Breast epithelium (tissue), 4 donors: Measurements from ENCODE around the gene ZBTB45. TPM values are rescaled to one million over a fixed set of nuclear protein-coding genes. Genes with fewer than 3 reads are reported as not detected.
"Not testable (repeated sequence)": the region's sequence is repeated elsewhere in the genome, so short reads cannot be mapped to it uniquely, and the experiment has no call there.

Experiments used
- DNase-seq, 2 donors: peaks; one replicate each; pipeline ENCODE4 v3.0.0-alpha.2; 2019; ENCODE audit warnings: low spot score in 2 of 2
- H3K27ac ChIP-seq, 2 donors: fragments of 200-600 bp; sonication (generic) in 1 of 2; one replicate each; pipeline ENCODE4 v1.5.1; 2016 to 2019; ENCODE audit warnings: mild to moderate bottlenecking in 1 of 2
- H3K27me3 ChIP-seq, 2 donors: fragments of 200-600 bp; sonication (generic) in 1 of 2; one replicate each; pipeline versions ENCODE4 v1.5.1 to v1.6.0; 2017 to 2019; ENCODE audit warnings: control low read depth in 1 of 2, mild to moderate bottlenecking in 1 of 2
- H3K36me3 ChIP-seq: fragments of 200-600 bp; one replicate; pipeline ENCODE4 v1.5.1; 2019
- H3K4me1 ChIP-seq, 2 donors: fragments of 200-600 bp; sonication (generic); one replicate each; pipeline ENCODE4 v1.5.1; 2016 to 2019; ENCODE audit warnings: control low read depth in 1 of 2
- H3K4me3 ChIP-seq, 3 donors: fragments of 200-600 bp; sonication (generic); 1 replicate in 2 of 3; 2 replicates in 1 of 3; pipeline ENCODE4 v1.5.1; 2016 to 2019; ENCODE audit warnings: mild to moderate bottlenecking in 3 of 3, moderate library complexity in 2 of 3
- H3K9me3 ChIP-seq, 2 donors: fragments of 200-600 bp; sonication (generic) in 1 of 2; one replicate each; pipeline ENCODE4 v1.5.1; 2016 to 2019; ENCODE audit warnings: control low read depth in 1 of 2
- CTCF ChIP-seq, 3 donors: fragments of 450-650 bp; IDR thresholded peaks; one replicate each; pipeline ENCODE4 v1.5.1; 2016 to 2017; ENCODE audit warnings: antibody characterized with exemption in 3 of 3, mild to moderate bottlenecking in 3 of 3, moderate library complexity in 3 of 3
- POLR2A ChIP-seq: fragments of 450-650 bp; IDR thresholded peaks from one replicate; pipeline ENCODE4 v1.6.1; 2016; ENCODE audit warnings: antibody characterized with exemption, mild to moderate bottlenecking, moderate library complexity
- POLR2AphosphoS5 ChIP-seq, 3 donors: sonication (generic); formaldehyde crosslinking; IDR thresholded peaks; one replicate each; pipeline ENCODE4 v1.6.1; 2017; ENCODE audit warnings: antibody characterized with exemption in 3 of 3
- intact Hi-C: fragments of 100-400 bp; cut with DNase I; formaldehyde crosslinking; loops from one replicate; pipeline ENCODE4 v1.15.1; 2023; ENCODE audit warnings: low total_unique reads
- total RNA-seq, 3 donors: library from RNA; depleted of rRNA; stranded (reverse); fragments of >200 nt; gene quantifications; one replicate each; pipeline ENCODE4 v1.1.0, GENCODE V29; 2016

ZBTB45 gene
- total RNA-seq, 3 donors from 2014 or later = 8.2 to 9.2 (median 8.6) TPM

- Histone ChIP-seq H3K4me1 (no peaks in the 10 kb centered on the region), H3K27ac (no peak overlapping the region), H3K27me3 (no peaks in the 10 kb centered on the region), H3K9me3 (no peaks in the 10 kb centered on the region), H3K4me3 (no peak overlapping the region), H3K36me3 (no peaks in the 10 kb centered on the region)
- TF ChIP-seq POLR2A (no peak), POLR2AphosphoS5 (IDR thresholded peaks at IDR 0.05) (no peak), CTCF (IDR thresholded peaks at IDR 0.05) (no peak)
- intact Hi-C loops = no loop called here
- no peak for DNase-seq
Observed at GRCh38 chr19:58491393-58491792, 28.2 kb downstream of the ZBTB45 start.

- H3K4me3 ChIP-seq, intact Hi-C loops, DNase-seq, H3K27me3 ChIP-seq, H3K4me1 ChIP-seq, H3K27ac ChIP-seq, H3K36me3 ChIP-seq, H3K9me3 ChIP-seq: not testable (repeated sequence)
Observed at GRCh38 chr19:58484349-58484748, 35.3 kb downstream of the ZBTB45 start.

- Histone ChIP-seq H3K4me3 (no peak overlapping the region), H3K4me1 (no peaks in the 10 kb centered on the region), H3K36me3 (no peaks in the 10 kb centered on the region), H3K27ac (no peak overlapping the region), H3K27me3 (no peaks in the 10 kb centered on the region), H3K9me3 (no peaks in the 10 kb centered on the region)
- DNase-seq = no peak
- TF ChIP-seq CTCF (IDR thresholded peaks at IDR 0.05) = no peak
- intact Hi-C loops = no loop called here
Observed at GRCh38 chr19:58483776-58484175, 35.8 kb downstream of the ZBTB45 start.

GRCh38 chr19:58482372-58482771, 37.2 kb downstream of the ZBTB45 start:
- no peaks in the 10 kb centered on the region for H3K27me3 ChIP-seq
- H3K27ac ChIP-seq = no peak overlapping the region
- TF ChIP-seq POLR2AphosphoS5 (IDR thresholded peaks at IDR 0.05) (no peak), CTCF (IDR thresholded peaks at IDR 0.05) (no peak), POLR2A (no peak)
- H3K36me3 ChIP-seq = no peaks in the 10 kb centered on the region
- no peaks in the 10 kb centered on the region for H3K4me1 ChIP-seq
- H3K4me3 ChIP-seq = no peak overlapping the region
- no peak for DNase-seq
- no peaks in the 10 kb centered on the region for H3K9me3 ChIP-seq
- intact Hi-C loops = no loop called here

- Histone ChIP-seq H3K9me3 (no peaks in the 10 kb centered on the region), H3K4me1 (peaks cover 5 to 9% of the 10 kb centered on the region in 2 donors), H3K27me3 (no peaks in the 10 kb centered on the region), H3K27ac (no peak overlapping the region), H3K4me3 (no peak overlapping the region), H3K36me3 (no peaks in the 10 kb centered on the region)
- TF ChIP-seq POLR2AphosphoS5 (IDR thresholded peaks at IDR 0.05) (no peak), POLR2A (no peak), CTCF (IDR thresholded peaks at IDR 0.05) (no peak)
- intact Hi-C loops = no loop called here
- DNase-seq = no peak
Observed at GRCh38 chr19:58480831-58481230, 38.8 kb downstream of the ZBTB45 start.

GRCh38 chr19:58480481-58480830, 39.2 kb downstream of the ZBTB45 start:
- H3K27ac ChIP-seq = no peak overlapping the region
- H3K9me3 ChIP-seq = no peaks in the 10 kb centered on the region
- H3K4me1 ChIP-seq = peaks cover 5 to 9% of the 10 kb centered on the region in 2 donors
- no peaks in the 10 kb centered on the region for H3K36me3 ChIP-seq
- TF ChIP-seq POLR2AphosphoS5 (IDR thresholded peaks at IDR 0.05) (no peak), POLR2A (no peak), CTCF (IDR thresholded peaks at IDR 0.05) (no peak)
- intact Hi-C loops = no loop called here
- no peak overlapping the region for H3K4me3 ChIP-seq
- no peak for DNase-seq
- H3K27me3 ChIP-seq = no peaks in the 10 kb centered on the region
